T-helper 1 cell (primary cell): ENCODE data around the gene PTPRT.

Experiments used
- DNase-seq, 5 donors: peaks; one replicate each; pipeline ENCODE4 v3.0.0-alpha.2; 2012 to 2020

Gene PTPRT

DNA sequence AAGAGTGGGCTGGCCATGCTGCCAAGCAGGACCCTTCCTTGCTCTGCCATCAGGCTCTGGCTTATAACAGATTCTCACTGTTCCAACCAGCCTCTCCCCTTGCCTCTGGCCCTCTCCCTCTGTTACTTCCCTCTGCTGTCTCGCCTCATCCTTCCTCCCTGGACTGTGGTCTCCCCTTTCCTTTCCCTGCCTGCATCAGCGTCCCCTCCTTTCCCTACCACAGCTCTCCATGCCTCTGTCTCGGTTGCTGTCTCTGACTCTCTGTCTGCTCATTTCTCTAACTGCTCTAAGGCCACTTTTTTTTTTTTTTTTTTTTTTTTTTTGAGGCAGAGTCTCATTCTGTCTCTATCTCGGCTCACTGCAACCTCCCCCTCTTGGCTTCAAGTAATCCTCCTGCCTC is 173.4 kb downstream of the PTPRT start:
- DNase-seq = no peak

DNA sequence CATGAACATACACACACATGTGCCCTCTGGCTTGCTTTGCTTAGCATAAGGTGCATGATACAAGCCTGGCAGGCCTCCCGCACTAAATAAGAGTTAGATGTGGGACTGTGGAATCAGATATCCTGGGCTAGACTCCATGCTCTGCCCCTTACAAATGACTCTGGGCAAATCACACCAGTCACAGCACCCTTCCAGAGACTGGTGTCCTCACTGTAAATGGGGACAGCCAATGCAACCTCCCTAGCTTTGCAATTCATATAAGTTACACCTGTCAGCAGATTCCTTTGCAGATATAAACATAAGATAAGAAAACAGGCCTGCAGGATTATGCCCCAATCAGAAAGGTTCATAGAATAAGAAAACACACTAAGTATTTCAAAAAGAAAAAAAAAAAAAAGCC is 174.1 kb downstream of the PTPRT start:
- DNase-seq = no peak

GRCh38 chr20:43014206-43014605 is 175.5 kb downstream of the PTPRT start:
- no peak for DNase-seq

- DNase-seq = no peak
Observed at GRCh38 chr20:43011491-43011890, 178.2 kb downstream of the PTPRT start.

DNA sequence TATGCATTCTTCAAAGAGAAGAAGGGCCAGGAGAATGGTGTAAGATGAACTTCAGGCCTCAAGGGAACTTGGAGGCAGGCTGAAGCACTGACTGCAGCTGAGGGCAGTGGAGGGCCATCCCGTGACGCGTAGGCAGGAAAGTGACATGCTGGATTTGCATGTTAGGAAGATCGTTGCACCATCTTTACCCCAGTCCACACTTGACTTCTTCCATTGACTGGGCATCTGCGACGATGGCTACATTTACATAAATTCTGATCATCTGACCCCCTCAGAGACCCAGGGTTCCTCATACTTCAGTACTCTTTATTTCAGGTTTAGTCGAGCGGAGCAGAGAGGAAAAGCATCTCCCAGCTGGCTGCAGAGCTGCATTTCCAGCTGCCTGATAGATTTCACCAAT is 180.2 kb downstream of the PTPRT start:
- no peak for DNase-seq

DNA sequence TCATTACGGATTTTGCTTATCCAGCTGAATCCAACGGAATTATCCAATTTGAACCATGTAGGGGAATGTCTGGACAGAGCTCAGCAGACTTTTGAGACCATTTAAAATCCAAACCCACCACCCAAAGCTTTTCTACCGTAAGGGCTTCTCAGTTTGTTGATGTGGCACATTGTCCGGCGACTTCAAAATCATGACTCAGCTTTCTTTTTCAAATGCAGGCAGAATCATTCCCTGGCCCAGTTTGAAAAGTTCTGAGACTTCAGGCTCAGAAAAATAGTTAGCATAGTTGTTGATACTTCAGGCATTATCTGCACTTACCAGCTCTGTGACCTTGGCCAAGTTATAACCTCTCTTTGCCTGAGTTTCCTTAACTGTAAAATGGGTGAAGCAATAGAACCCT is 182.2 kb downstream of the PTPRT start:
- no peak for DNase-seq

DNA sequence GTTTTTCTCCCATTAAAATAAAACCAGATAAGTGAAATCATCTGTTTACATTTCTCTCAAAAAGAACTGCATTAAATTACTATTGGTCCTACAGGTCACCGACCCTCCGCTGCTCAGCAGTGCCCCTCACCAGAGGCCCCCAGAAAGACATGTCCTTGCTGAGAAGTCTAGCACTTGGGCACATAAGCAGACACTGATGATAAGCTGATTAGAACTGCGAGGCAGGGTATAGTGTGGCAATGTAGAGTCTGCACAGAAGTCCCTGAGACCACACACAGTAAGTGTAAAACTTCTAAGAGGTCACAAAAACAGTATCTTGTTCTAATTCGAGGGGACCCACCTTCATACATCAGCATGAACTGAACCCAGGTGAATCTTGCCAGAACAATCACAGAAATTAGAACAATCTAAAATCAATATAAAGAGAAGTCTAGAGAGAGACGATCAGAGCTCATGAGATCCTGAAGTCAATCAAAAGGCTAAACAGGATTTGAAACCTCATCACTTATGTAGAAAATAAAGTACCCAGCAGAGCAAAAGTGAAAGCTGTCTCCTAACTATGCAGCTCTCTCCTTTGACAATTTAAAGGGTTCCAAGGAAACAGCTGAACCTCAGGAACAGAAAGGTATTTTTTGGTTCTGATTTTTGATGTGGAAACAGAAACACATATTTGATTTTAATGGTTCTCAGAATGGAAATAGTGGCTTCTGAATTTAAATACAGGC is 182.9 kb downstream of the PTPRT start:
- no peak for DNase-seq

DNA sequence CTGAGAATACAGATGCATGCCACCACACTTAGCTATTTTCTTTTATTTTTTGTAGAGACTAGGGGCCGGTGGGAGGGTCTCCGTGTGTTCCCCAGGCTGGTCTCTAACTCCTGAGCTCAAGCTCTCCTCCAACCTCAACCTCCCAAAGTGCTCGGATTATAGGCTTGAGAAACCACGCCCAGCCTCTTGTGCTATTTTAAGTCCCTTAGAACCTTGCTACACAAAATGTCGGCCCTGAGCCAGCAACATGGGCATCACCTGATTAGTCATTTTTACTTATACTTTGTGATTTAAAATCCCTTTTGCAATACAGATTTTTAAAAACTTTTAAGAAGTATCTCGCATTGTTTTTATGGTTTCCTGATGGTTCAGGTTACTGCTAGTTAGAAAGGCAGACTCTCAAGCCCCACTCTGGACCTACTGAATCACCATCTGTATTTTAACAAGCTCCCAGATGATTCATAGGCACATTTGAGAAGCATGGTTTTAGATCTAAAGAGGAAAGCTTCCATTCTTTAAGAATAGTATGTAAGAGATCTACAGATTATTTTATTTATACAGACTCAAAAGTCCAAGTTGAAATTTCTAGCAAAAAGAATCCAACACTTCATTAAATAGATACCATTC is 186.3 kb downstream of the PTPRT start:
- DNase-seq = no peak

- no peak for DNase-seq
Observed at GRCh38 chr20:42996141-42996540, 193.6 kb downstream of the PTPRT start.

GRCh38 chr20:42988319-42988718 is 201.4 kb downstream of the PTPRT start:
- no peak for DNase-seq

DNA sequence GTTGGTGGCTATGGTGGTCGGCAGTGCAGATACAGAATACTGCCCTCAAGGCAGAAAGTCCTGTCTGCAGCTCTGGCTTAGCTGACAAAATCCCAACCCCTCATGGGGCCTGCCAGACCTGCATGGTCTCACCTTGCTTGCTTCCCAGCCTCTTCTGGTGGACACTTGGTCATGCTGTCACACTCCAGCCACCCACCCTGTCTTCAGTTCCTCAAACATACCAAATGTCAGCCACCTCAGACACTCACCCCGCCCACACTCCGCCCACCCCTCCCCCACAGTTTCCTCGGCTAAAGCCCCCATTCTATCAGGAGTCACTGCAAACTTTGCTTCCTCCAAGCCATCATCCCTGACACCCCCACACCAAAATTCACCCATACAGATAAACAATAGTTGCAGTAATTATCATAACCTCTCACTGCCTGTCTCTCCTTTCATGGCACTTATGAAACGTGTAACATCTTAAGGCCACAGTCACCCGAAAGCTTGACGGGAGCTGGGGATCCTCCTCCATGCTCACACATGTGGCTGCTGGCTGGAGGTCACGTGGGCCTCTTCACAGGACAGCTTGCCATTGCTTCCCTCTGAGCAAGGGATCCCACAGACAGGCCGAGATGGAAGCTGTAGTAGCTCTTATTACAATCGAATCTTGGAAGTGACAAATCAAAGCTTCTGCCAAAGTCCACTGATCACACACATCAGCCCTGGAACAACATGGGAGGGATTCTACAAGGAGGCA is 202.2 kb downstream of the PTPRT start:
- no peak for DNase-seq

DNA sequence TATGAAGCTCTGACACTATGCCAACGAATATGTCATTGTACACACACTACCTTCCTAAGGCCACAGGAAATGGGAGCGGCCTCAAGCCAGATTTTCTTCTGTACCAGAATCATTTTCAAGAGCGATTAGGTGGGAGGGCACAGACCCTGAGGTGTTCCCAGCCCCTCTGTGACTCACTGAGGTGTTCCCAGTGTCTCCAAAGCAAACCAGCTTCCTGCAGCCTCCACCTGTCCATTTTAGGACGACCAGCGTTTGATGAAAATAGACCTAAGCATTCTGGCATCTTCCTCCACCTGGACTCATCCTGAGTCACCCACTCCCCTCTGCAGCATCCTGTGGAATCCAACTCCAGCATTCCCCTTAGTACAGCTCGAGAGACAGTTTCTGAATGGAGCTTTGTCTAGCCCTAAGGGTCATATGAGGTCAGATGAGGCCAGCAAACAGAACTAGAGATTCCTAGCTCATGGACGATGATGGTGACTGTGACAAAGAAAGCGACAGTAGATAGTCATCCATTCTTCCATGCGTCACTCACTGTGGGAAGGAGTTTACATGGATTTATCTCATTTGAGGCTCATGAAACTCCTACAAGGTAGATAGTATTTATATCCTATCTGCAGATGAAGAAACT is 203.4 kb downstream of the PTPRT start:
- no peak for DNase-seq

DNA sequence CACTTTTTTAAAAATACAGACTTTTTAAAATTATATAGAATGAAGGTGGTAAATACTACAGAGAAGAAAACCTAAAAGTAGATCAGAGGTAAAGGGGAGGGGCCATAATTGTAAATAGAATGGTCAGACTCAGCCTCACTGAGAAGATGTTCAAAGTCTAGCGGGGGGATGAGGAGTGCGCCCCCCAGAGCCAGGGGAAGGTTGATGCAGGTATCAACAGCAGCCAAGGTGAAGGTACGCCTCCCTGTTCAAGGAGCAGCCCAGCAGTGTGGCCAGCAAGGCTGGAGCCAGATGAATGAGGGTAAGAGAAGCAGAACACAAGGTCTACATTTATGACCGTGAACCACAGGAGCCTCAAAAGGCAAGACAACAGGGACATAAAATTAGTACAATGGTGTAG is 204.1 kb downstream of the PTPRT start:
- DNase-seq = no peak

DNA sequence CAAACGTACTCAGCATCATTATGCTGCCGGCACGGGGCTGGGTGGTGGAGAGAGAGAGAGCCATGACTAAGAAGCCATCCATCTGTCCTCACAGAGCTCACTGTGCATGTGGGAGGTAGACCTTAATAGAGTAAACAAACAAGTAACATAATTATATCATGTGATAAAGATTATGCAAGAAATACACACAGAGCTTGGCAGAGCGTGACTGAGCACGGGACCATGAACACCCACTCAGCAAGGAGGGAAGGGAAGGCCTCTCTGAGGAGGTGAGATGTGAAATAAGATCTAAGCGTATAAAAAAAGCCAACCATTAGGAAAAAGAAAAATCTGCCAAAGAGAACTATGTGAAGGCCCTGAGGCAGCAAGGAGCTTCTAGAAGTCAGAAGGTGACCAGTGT is 207.5 kb downstream of the PTPRT start:
- no peak for DNase-seq

- DNase-seq = no peak
Observed at GRCh38 chr20:42981253-42981652, 208.5 kb downstream of the PTPRT start.

- no peak for DNase-seq
Observed at GRCh38 chr20:42979720-42980119, 210.0 kb downstream of the PTPRT start.

DNA sequence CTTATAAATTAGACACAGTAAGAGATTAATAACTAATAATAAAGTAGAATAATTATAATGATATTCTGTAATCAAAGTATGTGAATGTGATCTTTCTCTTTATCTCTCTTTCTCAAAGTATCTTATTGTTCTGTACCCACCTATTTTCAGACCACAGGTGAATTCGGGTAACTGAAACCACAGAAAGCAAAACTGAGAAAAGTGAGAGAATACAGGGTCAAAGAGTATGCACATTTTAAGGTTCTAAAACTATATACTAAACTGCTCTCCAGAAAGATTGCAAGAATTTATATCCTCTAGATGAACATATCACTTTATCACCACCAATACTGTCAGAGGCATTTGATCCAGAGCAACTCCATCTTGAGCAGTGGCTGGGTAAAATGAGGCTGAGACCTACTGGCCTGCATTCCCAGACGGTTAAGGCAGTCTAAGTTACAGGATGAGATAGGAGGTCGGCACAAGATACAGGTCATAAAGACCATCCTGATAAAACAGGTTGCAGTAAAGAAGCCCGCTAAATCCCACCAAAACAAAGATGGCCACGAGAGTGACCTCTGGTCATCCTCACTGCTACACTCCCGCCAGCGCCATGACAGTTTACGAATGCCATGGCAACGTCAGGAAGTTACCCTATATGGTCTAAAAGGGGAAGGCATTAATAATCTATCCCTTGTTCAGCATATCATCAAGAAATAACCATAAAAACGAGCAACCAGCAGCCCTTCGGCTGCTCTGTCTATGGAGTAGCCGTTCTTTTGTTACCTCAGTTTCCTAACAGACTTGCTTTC is 211.3 kb downstream of the PTPRT start:
- no peak for DNase-seq

GRCh38 chr20:42975974-42976373 is 213.7 kb downstream of the PTPRT start:
- DNase-seq = no peak

DNA sequence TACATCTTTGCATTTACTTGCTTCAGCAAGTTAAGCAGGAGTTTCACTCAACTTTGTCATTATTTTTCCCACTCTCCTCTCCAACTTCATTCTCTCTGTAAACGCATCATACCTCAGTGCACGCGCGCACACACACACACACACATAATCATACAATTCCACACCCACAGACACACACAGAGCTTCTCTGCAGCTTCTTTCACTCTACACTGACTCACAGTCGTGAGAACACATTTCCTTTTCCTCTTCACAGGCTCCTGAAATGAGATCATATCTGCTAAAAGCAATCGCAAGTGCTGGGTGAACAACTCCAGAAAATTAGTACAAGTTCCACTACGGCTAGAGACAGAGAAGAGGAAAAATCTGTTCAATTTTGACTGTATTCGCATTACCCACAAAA is 215.4 kb downstream of the PTPRT start:
- DNase-seq = no peak

GRCh38 chr20:42972591-42972990 is 217.1 kb downstream of the PTPRT start:
- no peak for DNase-seq

- no peak for DNase-seq
Observed at GRCh38 chr20:42968746-42969145, 221.0 kb downstream of the PTPRT start.

GRCh38 chr20:42963796-42964195 is 225.9 kb downstream of the PTPRT start:
- DNase-seq = no peak

- no peak for DNase-seq
Observed at GRCh38 chr20:42961771-42962170, 227.9 kb downstream of the PTPRT start.
